ENCODE results near the gene IP6K1.
A peak's percentile ranks its signal among the peaks of the same experiment; 100 is the strongest.
"Not testable (repeated sequence)": the region's sequence is repeated elsewhere in the genome, so short reads cannot be mapped to it uniquely, and the experiment has no call there.

IP6K1 gene

GRCh38 chr3:49686346-49686745, 100.0 kb downstream of the IP6K1 start:
- H3K4me3 ChIP-seq (ENCODE audit: low read length); H3K36me3 ChIP-seq (ENCODE audit: control insufficient read depth, insufficient read depth, low read length); H3K9me3 ChIP-seq (ENCODE audit: control insufficient read depth, low read length); H3K27me3 ChIP-seq (ENCODE audit: control insufficient read depth, insufficient read depth, low read length): not testable (repeated sequence)
- peak overlapping the region; percentile 55 for H3K9ac ChIP-seq (ENCODE audit: low read length)
- peaks cover 20% of the 10 kb centered on the region for H3K4me1 ChIP-seq (ENCODE audit: control insufficient read depth, insufficient read depth, low read length)

GRCh38 chr3:49685846-49686245, 100.5 kb downstream of the IP6K1 start:
- not testable (repeated sequence) for H3K27me3 ChIP-seq (ENCODE audit: control insufficient read depth, insufficient read depth, low read length); H3K36me3 ChIP-seq (ENCODE audit: control insufficient read depth, insufficient read depth, low read length); H3K9ac ChIP-seq (ENCODE audit: low read length); H3K4me3 ChIP-seq (ENCODE audit: low read length); H3K9me3 ChIP-seq (ENCODE audit: control insufficient read depth, low read length)
- H3K4me1 ChIP-seq (ENCODE audit: control insufficient read depth, insufficient read depth, low read length), result peaks cover 18% of the 10 kb centered on the region

- not testable (repeated sequence) for H3K9ac ChIP-seq (ENCODE audit: low read length); H3K36me3 ChIP-seq (ENCODE audit: control insufficient read depth, insufficient read depth, low read length); H3K4me3 ChIP-seq (ENCODE audit: low read length); H3K9me3 ChIP-seq (ENCODE audit: control insufficient read depth, low read length); H3K27me3 ChIP-seq (ENCODE audit: control insufficient read depth, insufficient read depth, low read length)
- peaks cover 11% of the 10 kb centered on the region for H3K4me1 ChIP-seq (ENCODE audit: control insufficient read depth, insufficient read depth, low read length)
These were observed 101.2 kb downstream of the IP6K1 start for GRCh38 chr3:49685103-49685502.

GRCh38 chr3:49684453-49684852, 101.9 kb downstream of the IP6K1 start:
- not testable (repeated sequence) for H3K36me3 ChIP-seq (ENCODE audit: control insufficient read depth, insufficient read depth, low read length); H3K9me3 ChIP-seq (ENCODE audit: control insufficient read depth, low read length)

GRCh38 chr3:49683162-49683561, 103.2 kb downstream of the IP6K1 start:
- Histone ChIP-seq H3K4me3 (ENCODE audit: low read length) (no peak overlapping the region), H3K27me3 (ENCODE audit: control insufficient read depth, insufficient read depth, low read length) (peaks cover 4% of the 10 kb centered on the region), H3K36me3 (ENCODE audit: control insufficient read depth, insufficient read depth, low read length) (peaks cover 2% of the 10 kb centered on the region), H3K9me3 (ENCODE audit: control insufficient read depth, low read length) (no peaks in the 10 kb centered on the region), H3K9ac (ENCODE audit: low read length) (no peak overlapping the region), H3K4me1 (ENCODE audit: control insufficient read depth, insufficient read depth, low read length) (no peaks in the 10 kb centered on the region)

More at GRCh38 chr3:49684453-49684852, 101.9 kb downstream of the IP6K1 start:
- not testable (repeated sequence) for H3K9ac ChIP-seq (ENCODE audit: low read length); H3K27me3 ChIP-seq (ENCODE audit: control insufficient read depth, insufficient read depth, low read length); H3K4me3 ChIP-seq (ENCODE audit: low read length); H3K4me1 ChIP-seq (ENCODE audit: control insufficient read depth, insufficient read depth, low read length)

- Histone ChIP-seq H3K36me3 (ENCODE audit: control insufficient read depth, insufficient read depth, low read length) (peaks cover 18% of the 10 kb centered on the region), H3K9ac (ENCODE audit: low read length) (no peak overlapping the region), H3K4me3 (ENCODE audit: low read length) (no peak overlapping the region), H3K4me1 (ENCODE audit: control insufficient read depth, insufficient read depth, low read length) (no peaks in the 10 kb centered on the region), H3K27me3 (ENCODE audit: control insufficient read depth, insufficient read depth, low read length) (peaks cover 4% of the 10 kb centered on the region), H3K9me3 (ENCODE audit: control insufficient read depth, low read length) (no peaks in the 10 kb centered on the region)
These were observed 104.8 kb downstream of the IP6K1 start for GRCh38 chr3:49681543-49681942.

- no peak overlapping the region for H3K9ac ChIP-seq (ENCODE audit: low read length)
- H3K27me3 ChIP-seq (ENCODE audit: control insufficient read depth, insufficient read depth, low read length), result peaks cover under 1% of the 10 kb centered on the region
- no peak overlapping the region for H3K4me3 ChIP-seq (ENCODE audit: low read length)
- peaks cover 18% of the 10 kb centered on the region for H3K36me3 ChIP-seq (ENCODE audit: control insufficient read depth, insufficient read depth, low read length)
- H3K9me3 ChIP-seq (ENCODE audit: control insufficient read depth, low read length), result no peaks in the 10 kb centered on the region
- no peaks in the 10 kb centered on the region for H3K4me1 ChIP-seq (ENCODE audit: control insufficient read depth, insufficient read depth, low read length)
These were observed 105.2 kb downstream of the IP6K1 start for GRCh38 chr3:49681232-49681522.

GRCh38 chr3:49680493-49681231, 105.7 kb downstream of the IP6K1 start:
- Histone ChIP-seq H3K4me1 (ENCODE audit: control insufficient read depth, insufficient read depth, low read length) (no peaks in the 10 kb centered on the region), H3K36me3 (ENCODE audit: control insufficient read depth, insufficient read depth, low read length) (peaks cover 18% of the 10 kb centered on the region), H3K9ac (ENCODE audit: low read length) (no peak overlapping the region)

GRCh38 chr3:49675912-49676311, 110.4 kb downstream of the IP6K1 start:
- H3K36me3 ChIP-seq (ENCODE audit: control insufficient read depth, insufficient read depth, low read length), result peaks cover 18% of the 10 kb centered on the region
- peaks cover 13% of the 10 kb centered on the region for H3K4me1 ChIP-seq (ENCODE audit: control insufficient read depth, insufficient read depth, low read length)
- H3K9ac ChIP-seq (ENCODE audit: low read length), result no peak overlapping the region
- no peaks in the 10 kb centered on the region for H3K27me3 ChIP-seq (ENCODE audit: control insufficient read depth, insufficient read depth, low read length)
- H3K4me3 ChIP-seq (ENCODE audit: low read length), result no peak overlapping the region
- no peaks in the 10 kb centered on the region for H3K9me3 ChIP-seq (ENCODE audit: control insufficient read depth, low read length)

More at GRCh38 chr3:49680493-49681231, 105.7 kb downstream of the IP6K1 start:
- Histone ChIP-seq H3K4me3 (ENCODE audit: low read length) (no peak overlapping the region), H3K9me3 (ENCODE audit: control insufficient read depth, low read length) (no peaks in the 10 kb centered on the region), H3K27me3 (ENCODE audit: control insufficient read depth, insufficient read depth, low read length) (no peaks in the 10 kb centered on the region)

- H3K4me1 ChIP-seq (ENCODE audit: control insufficient read depth, insufficient read depth, low read length), result peaks cover 13% of the 10 kb centered on the region
These were observed 111.8 kb downstream of the IP6K1 start for GRCh38 chr3:49674497-49674983.

More at GRCh38 chr3:49674497-49674983, 111.8 kb downstream of the IP6K1 start:
- Histone ChIP-seq H3K9me3 (ENCODE audit: control insufficient read depth, low read length) (no peaks in the 10 kb centered on the region), H3K9ac (ENCODE audit: low read length) (peak overlapping the region; percentile 76), H3K4me3 (ENCODE audit: low read length) (peak overlapping the region; percentile 64), H3K36me3 (ENCODE audit: control insufficient read depth, insufficient read depth, low read length) (peaks cover 18% of the 10 kb centered on the region), H3K27me3 (ENCODE audit: control insufficient read depth, insufficient read depth, low read length) (peaks cover 1% of the 10 kb centered on the region)
